Mesothelial cell of epicardium (in vitro differentiated cells): ENCODE data around the gene CREB3. TPM values are rescaled to one million over a fixed set of nuclear protein-coding genes. Genes with fewer than 3 reads are reported as not detected.

Experiments used
- DNase-seq, 2 experiments: peaks; one replicate each; pipeline ENCODE4 v3.0.0; 2021; ENCODE audit warnings: low spot score in 2 of 2; ENCODE audit not compliant: unreplicated experiment in 2 of 2
- H3K27ac Mint-ChIP-seq: 2 replicates; pipeline ENCODE4 v1.8.0; 2021; ENCODE audit warnings: mixed read lengths
- H3K27me3 Mint-ChIP-seq: 2 replicates; pipeline ENCODE4 v1.8.0; 2021; ENCODE audit warnings: low read depth, mixed read lengths
- H3K36me3 Mint-ChIP-seq: 2 replicates; pipeline ENCODE4 v1.8.0; 2021; ENCODE audit warnings: mixed read lengths
- H3K4me1 Mint-ChIP-seq: 2 replicates; pipeline ENCODE4 v1.8.0; 2021; ENCODE audit warnings: mixed read lengths
- H3K4me3 Mint-ChIP-seq: 2 replicates; pipeline ENCODE4 v1.8.0; 2021; ENCODE audit warnings: mild to moderate bottlenecking, moderate library complexity, mixed read lengths
- H3K9me3 Mint-ChIP-seq: 2 replicates; pipeline ENCODE4 v1.8.0; 2021; ENCODE audit warnings: mixed read lengths
- CTCF ChIP-seq: fragments of 200-600 bp; sonication (generic); IDR thresholded peaks from one replicate; pipeline ENCODE4 v1.5.0; 2021; ENCODE audit warnings: antibody characterized with exemption; ENCODE audit not compliant: unreplicated experiment
- total RNA-seq: library from RNA; stranded (reverse); gene quantifications from 3 replicates; pipeline ENCODE4 v1.2.1, GENCODE V29; 2021

Gene CREB3
- total RNA-seq, 1 donor from 2014 or later, result 29.1 TPM

GRCh38 chr9:35690614-35691333 is 41.7 kb upstream of the CREB3 start:
- peak; percentile 72 to 74 for DNase-seq
- peak overlapping the region; percentile 95 for H3K27ac Mint-ChIP-seq
- peaks cover 38% of the 10 kb centered on the region for H3K4me1 Mint-ChIP-seq

GRCh38 chr9:35691334-35691650 is 41.2 kb upstream of the CREB3 start:
- no peak for TF ChIP-seq CTCF
- Mint-ChIP-seq H3K27me3 (no peaks in the 10 kb centered on the region), H3K9me3 (no peaks in the 10 kb centered on the region), H3K4me1 (peaks cover 36% of the 10 kb centered on the region), H3K27ac (peak overlapping the region; percentile 95), H3K36me3 (peaks cover 5% of the 10 kb centered on the region), H3K4me3 (peak overlapping the region; percentile 80)
- no peak for DNase-seq

More at GRCh38 chr9:35690614-35691333, 41.7 kb upstream of the CREB3 start:
- Mint-ChIP-seq H3K4me3 (peak overlapping the region; percentile 88), H3K27me3 (no peaks in the 10 kb centered on the region), H3K36me3 (peaks cover 8% of the 10 kb centered on the region), H3K9me3 (no peaks in the 10 kb centered on the region)
- TF ChIP-seq CTCF, result no peak

GRCh38 chr9:35691757-35692301 is 40.6 kb upstream of the CREB3 start:
- no peak for DNase-seq
- Mint-ChIP-seq H3K36me3 (peaks cover 6% of the 10 kb centered on the region), H3K27ac (peak overlapping the region; percentile 95), H3K4me1 (peaks cover 31% of the 10 kb centered on the region), H3K27me3 (no peaks in the 10 kb centered on the region), H3K4me3 (peak overlapping the region; percentile 80), H3K9me3 (no peaks in the 10 kb centered on the region)
- TF ChIP-seq CTCF, result no peak

- no peak for DNase-seq
- no peaks in the 10 kb centered on the region for H3K9me3 Mint-ChIP-seq
- H3K36me3 Mint-ChIP-seq, result peaks cover 15% of the 10 kb centered on the region
- H3K27ac Mint-ChIP-seq, result no peak overlapping the region
- peaks cover 8% of the 10 kb centered on the region for H3K4me1 Mint-ChIP-seq
- no peak overlapping the region for H3K4me3 Mint-ChIP-seq
- no peaks in the 10 kb centered on the region for H3K27me3 Mint-ChIP-seq
- no peak for TF ChIP-seq CTCF
Observed at GRCh38 chr9:35695943-35696401, 36.5 kb upstream of the CREB3 start.

- peak in 1 of 2 experiments; percentile 70 for DNase-seq
- H3K27ac Mint-ChIP-seq, result peak overlapping the region; percentile 30
Observed at GRCh38 chr9:35696520-35697215, 35.8 kb upstream of the CREB3 start.

More at GRCh38 chr9:35696520-35697215, 35.8 kb upstream of the CREB3 start:
- TF ChIP-seq CTCF, result peak; percentile 75
- H3K4me3 Mint-ChIP-seq, result no peak overlapping the region
- H3K9me3 Mint-ChIP-seq, result no peaks in the 10 kb centered on the region
- peaks cover 4% of the 10 kb centered on the region for H3K4me1 Mint-ChIP-seq
- H3K36me3 Mint-ChIP-seq, result peaks cover 15% of the 10 kb centered on the region
- H3K27me3 Mint-ChIP-seq, result no peaks in the 10 kb centered on the region
